GM12874 (cell line): ENCODE data around the gene SGK1.

Source experiments
- TF ChIP-seq, protein P1 (sequence below): IDR thresholded peaks from 2 replicates; pipeline ENCODE4 v1.5.1; 2011; ENCODE audit warnings: low read depth, mild to moderate bottlenecking, control low read depth, low read length, moderate library complexity; ENCODE audit not compliant: insufficient read depth

SGK1 gene

GRCh38 chr6:134295953-134296553 lies 21.9 kb downstream of the SGK1 start:
- TF ChIP-seq, protein P1, sequence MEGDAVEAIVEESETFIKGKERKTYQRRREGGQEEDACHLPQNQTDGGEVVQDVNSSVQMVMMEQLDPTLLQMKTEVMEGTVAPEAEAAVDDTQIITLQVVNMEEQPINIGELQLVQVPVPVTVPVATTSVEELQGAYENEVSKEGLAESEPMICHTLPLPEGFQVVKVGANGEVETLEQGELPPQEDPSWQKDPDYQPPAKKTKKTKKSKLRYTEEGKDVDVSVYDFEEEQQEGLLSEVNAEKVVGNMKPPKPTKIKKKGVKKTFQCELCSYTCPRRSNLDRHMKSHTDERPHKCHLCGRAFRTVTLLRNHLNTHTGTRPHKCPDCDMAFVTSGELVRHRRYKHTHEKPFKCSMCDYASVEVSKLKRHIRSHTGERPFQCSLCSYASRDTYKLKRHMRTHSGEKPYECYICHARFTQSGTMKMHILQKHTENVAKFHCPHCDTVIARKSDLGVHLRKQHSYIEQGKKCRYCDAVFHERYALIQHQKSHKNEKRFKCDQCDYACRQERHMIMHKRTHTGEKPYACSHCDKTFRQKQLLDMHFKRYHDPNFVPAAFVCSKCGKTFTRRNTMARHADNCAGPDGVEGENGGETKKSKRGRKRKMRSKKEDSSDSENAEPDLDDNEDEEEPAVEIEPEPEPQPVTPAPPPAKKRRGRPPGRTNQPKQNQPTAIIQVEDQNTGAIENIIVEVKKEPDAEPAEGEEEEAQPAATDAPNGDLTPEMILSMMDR, result no peak

- TF ChIP-seq, protein P1, result no peak
Observed at GRCh38 chr6:134293659-134294161, 24.2 kb downstream of the SGK1 start.

DNA sequence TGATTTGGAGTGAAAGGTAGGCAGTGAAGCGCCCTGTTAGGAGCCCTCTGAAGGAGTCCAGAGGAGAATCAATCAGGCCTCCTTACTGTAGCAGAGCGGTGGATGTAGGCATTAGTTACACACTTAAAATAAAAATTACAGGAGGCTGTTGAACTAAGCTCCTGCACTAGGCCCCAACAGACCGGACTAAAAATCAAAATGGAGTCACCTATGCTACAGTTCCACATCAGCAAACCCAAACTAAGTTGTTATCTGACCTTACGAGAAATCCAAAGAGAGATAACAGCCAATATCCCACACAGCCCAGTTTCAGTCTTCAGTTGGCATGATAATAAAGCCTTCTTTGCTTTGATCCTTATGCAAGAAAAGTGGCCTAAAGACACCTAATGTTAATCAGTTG lies 26.8 kb downstream of the SGK1 start:
- TF ChIP-seq, protein P1, result no peak

GRCh38 chr6:134289204-134289575 lies 28.7 kb downstream of the SGK1 start:
- TF ChIP-seq, protein P1, result no peak

- TF ChIP-seq, protein P1, result no peak
Observed at GRCh38 chr6:134288538-134289203, 29.2 kb downstream of the SGK1 start.

DNA sequence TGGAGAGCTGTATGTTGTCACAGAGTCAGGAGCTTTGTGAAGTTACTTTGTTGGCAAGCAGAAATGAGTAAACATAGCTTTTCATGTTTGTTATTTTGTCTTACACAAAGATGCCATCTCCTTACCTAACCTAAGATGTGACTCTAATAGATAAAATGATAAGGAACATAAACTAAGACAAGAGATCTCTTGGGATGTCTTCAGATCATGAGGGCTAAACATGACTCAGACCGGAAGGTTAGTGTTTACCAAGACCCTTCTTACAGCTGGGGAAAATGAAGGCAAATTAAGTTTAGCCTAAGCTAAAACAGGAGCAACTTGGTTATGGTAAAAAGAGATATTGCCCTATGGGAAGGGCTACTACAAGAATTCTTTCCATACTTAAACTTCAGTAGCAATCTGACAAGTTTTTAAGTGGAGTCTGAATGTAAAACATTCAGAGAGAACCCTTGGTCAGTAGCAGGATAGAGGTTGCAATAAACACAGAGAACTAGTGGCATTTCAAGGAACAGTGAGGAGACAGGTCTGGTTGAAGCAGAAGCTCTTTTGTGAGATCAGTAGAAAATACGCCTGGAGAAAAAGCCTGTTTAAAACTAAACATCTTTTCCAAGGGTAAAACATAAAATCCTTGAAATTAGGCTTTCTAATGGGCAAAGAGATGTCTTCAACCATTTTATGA lies 29.9 kb downstream of the SGK1 start:
- TF ChIP-seq, protein P1, result no peak

DNA sequence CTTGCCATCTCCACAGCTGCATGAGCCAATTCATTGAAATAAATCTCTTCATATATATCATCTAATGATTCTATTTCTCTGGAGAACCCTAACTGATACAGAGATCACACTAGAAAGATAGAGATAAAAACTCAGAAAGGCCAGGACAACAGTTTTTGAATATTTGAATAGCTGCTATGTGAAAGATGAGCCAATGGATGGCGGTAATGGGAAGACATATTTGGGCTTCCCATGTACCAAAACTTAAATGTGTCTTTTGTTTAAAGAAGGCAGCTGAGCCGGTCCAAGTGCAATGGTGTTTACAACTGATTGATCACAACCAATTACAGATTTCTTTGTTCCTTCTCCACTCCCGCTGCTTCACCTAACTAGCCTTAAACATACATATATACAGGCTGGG lies 35.1 kb downstream of the SGK1 start:
- TF ChIP-seq, protein P1, result no peak
